GM20431 (cell line): ENCODE results near the gene WT1.
"Not testable (repeated sequence)": the region's sequence is repeated elsewhere in the genome, so short reads cannot be mapped to it uniquely, and the experiment has no call there.

Source experiments
- in situ Hi-C: fragments of 300-500 bp; cut with MseI, MboI; formaldehyde crosslinking; loops from one replicate; pipeline ENCODE4 v1.15.0; 2020; ENCODE audit warnings: low sequenced_read_pairs; ENCODE audit not compliant: unreplicated experiment

The WT1 gene

DNA sequence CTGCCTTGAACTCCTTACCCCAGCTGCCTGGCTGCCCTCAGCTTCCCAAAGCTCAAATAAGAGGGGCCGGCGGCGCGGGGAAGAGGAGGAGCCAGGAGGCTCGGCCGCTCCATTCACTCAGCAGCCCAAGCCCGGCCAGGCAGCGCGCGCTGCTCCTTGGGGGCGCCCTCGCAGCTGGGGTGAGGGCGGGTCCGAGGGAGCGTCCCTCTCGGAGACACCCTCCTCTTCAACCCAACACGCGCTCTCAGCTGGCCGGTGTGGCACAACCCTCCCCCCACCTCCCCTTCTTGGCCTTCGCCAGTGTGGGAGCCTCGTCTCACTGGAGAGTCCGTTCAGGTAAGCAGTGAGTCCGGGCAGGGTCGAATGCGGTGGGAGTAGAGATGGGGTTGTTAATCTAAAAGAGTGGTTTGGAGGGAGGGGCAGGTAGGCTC is at the start of gene WT1:
Gene WT1, minus strand, starts transcription at position 29 of the 431 bp plus-strand sequence.
- in situ Hi-C loops: no loop called here

DNA sequence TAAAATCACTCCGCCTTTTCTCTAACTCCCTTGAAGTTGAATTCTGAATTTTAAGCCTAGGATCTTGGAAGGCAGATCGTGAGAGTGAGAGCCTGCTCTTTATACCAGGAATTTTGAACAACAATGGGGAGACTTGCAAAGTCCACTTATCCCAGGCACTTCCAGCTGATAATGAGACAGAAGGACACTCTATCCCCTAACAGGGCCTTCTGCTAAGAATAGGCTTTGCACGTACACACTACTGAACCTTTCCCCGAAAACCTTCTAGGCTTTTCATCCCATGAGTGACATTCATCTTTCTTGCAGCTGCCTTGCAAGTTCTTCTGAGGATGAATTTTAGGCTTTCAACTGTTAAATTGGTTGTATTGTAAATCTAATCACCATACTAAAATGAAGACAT is 44.0 kb upstream of the WT1 start:
- in situ Hi-C loops: no loop called here

DNA sequence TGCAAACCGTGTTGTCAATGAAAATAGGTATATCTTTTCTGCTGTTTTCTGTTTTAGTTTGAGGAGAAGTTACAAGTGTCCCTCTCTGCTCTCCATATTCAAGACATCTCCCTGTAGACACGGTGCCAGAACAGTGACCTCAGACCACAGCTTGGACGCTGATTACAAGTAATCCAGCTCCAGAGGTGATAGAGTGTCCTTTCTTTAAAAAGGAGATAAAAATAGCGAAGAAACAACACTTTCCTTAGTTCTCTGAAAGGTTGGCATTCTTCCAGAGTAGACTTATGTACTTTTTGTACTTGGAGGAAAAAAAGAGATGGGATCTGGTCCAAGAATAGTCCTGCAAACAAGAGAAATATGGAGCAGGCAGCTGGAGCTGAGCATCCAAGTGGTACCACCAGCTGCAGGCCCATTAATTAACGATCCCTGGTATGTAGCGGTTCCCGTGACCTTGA is 43.0 kb upstream of the WT1 start:
- in situ Hi-C loops: no loop called here

DNA sequence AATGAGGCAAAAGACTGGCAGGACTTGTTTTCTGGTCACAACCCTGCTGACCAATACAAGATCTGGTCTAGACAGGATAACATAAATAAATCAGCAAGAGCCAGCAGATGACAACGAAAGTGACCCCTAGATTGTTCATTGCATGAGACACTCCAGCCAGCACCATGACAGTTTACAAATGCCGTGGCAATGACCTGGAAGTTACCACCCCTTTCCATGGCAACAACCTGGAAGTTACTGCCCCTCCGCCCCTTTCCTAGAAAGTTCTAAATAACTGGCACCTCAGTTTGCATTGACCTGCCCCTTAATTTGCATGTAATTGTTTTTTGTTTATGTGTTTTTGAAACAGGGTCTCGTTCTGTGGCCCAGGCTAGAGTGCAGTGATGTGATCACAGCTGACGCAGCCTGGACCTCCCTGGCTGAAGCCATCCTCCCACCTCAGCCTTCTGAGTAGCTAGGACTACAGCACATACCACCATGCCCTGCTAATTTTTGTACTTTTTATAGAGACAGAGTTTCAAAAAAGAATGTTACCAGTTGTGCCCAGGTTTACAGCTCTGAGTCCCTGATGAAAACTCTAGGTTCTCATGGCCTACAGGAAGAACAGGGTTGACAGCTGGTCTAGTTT is 38.1 kb upstream of the WT1 start:
- in situ Hi-C loops: no loop called here

DNA sequence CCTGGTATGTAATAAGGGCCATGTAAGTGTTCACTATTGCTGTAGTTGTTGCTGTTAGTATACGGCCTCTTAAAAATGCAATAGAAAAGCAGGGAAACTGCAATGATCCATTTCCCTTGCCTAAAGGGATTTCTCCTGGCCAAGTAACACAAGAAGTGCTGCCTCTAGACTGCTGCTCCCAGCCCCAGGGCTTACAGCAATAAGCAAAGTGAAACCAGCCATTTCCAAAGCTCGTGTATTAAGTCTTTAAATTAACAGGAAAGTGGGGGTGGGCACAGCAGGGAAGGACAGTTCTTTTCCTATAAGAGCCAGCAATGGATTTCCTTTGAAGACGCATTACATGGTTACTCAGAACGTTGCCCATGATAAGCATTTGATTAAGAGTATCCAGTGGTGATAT is 36.9 kb upstream of the WT1 start:
- in situ Hi-C loops: no loop called here

DNA sequence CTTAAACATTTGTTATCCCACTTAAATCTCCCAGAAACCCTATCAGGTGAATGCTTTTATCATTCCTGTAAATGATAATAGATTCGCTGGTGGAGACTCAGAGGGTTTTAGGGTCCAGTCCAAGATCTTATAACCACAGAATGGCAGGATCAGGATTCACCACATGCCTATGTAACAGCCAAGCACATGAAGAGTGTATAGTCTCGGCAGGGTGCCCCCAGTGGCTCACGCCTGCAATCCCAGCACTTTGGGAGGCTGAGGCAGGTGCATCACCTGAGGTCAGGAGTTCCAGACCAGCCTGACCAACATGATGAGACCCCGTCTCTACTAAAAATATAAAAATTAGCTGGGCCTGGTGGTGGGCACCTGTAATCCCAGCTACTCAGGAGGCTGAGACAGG is 36.2 kb upstream of the WT1 start:
- in situ Hi-C loops: not testable (repeated sequence)

DNA sequence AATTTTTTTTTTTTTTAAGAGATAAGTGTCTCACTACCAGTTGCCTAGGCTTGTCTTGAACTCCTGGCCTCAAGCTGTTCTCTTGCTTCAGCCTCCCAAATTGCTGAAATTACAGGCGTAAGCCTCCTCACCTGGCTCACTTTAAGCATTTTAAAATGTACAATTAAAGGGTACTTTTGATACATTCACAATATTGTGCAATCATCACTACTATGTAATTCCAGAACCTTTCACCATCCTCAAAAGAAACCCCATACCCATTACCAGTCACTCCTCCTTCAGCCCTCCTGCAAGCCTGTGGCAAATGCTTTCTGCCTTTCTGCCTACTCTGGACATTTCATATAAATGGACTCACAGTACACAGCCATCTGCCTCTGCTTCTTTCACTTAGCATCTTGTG is 34.5 kb upstream of the WT1 start:
- in situ Hi-C loops: no loop called here

DNA sequence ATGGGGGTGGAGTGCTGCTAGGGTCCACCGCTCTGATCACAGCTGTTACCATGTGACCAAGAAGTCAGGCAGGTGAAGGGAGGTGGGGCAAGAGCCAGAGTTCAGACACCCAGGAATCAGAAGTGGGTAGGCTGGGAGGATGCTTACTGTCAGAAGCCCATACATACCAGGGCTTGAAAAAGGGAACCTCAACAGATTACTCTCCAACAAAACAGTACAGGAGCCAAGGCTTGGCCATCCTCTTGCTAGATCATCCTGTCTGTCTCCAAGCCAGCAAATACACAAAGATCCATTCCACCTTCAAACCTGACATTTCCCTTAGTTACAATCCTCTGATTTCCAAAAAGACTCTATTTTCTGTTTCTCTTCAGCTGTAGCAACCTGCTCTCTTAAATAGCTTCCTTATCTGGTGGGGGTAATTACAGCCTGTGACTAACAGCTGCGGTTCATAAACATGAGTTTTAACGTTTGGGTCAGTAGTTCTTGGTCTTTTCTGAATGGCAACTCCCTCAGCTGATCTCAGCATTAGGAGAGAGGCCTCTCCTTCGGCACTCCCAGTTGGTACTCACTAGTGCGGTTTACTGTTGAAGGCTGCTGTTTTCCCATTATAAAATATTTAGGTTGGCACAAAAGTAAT is 31.1 kb upstream of the WT1 start:
- in situ Hi-C loops: no loop called here

DNA sequence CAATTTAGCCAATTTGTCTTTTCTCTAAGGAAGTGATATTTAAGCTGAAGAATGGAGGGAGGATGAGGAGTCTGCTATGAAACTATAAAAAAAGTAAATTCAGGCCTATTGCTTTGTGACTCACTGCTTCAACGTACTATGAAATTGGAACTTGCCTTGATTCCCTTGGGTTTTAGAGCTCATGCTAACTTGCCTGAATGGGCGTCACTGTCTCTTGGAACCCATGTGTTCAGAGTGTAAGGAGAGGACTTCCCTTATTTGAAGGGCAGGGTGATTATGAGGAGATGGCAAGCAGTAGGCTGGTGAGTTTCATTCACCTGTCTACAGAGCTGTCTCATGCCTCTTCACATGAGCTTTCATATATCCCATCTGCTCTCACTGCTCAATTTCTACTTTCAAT is 28.7 kb upstream of the WT1 start:
- in situ Hi-C loops: no loop called here

DNA sequence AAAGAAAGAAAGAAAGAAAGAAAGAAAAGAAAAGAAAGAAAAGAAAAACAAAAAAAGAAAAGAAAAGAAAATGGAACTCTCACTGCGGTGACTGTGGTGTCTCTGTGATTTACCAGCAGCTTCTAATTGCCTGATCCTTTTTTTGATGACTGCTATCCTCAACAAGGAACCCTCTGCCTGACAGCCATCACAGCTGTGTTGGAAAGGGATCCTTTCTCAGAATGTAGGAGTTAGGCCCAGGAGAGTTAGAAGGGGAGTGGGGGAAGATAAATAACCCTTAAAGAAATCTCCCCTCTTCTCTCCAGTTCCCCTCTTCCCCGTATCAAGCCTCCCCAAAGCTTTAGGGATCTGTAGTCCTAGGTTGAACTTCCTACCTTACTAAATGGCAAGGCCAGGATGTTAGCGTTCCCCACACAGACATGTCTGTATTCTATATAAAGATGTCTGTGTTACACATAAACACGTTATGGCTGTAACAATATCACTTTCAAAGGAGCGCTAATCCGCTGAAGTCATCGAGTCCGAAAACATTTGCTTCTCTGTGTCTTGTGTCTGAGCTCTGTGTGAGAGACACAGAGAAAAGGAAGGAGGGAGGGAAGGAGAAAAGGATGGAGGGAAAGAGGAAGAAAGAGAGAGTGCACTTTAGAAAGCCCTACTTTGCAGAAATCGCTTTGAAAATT is 26.8 kb upstream of the WT1 start:
- in situ Hi-C loops: no loop called here

DNA sequence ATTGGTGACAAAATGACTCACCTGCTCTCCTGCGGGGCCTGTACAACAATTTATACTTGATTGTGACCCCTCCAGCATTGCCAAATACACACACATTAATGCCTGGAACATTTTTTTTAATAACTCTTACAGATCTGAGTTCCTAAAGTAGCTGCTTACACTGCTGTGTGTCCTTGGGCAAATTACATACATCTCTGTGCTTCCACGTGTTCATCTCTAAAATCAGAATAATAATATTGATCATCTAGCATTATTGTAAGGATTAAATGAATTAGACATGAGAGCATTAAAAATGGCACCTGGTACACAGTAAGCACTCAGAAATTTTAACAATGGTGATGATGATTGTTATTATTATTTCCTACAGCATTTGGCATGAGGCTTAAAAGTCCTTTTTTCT is 21.5 kb upstream of the WT1 start:
- in situ Hi-C loops: no loop called here

DNA sequence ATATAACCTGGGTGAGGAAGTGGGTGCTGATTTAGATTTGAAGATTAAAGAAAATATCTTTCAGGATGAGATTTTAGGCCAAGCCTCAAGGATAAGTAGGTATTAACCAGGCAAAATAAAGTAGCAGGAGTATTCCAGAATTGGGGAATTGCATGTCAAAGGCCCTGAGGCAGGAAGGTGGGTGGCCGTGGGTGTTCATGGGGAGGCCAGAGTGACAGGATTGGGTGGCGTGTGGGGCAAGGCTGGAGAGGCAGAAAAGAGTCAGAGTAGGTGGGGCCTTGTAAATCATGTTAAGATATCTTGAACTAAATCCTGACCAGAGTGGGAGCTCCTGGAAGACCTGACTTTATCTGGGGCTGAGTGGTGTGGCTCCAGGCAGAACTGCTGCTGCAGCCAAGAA is 19.7 kb upstream of the WT1 start:
- in situ Hi-C loops: no loop called here

DNA sequence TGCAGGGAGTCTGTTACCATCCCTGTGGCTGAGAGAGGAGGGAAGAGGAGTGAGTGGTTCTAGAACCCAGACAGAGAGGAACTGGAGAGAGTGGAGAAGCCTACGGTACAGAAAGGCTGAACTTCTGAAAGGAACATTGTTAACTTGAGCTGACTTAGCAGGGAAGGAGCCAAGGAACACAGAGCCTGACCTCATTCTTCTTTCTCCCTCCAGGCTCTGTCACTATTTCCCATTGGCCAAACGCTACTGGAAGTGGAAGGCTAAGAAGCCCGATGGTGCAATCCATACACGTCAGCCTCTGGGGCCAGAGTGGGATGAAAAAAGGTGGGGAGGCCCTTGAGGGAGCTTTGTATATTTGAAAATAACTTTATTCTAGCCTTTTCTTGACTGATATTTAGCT is 16.5 kb upstream of the WT1 start:
- in situ Hi-C loops: no loop called here

DNA sequence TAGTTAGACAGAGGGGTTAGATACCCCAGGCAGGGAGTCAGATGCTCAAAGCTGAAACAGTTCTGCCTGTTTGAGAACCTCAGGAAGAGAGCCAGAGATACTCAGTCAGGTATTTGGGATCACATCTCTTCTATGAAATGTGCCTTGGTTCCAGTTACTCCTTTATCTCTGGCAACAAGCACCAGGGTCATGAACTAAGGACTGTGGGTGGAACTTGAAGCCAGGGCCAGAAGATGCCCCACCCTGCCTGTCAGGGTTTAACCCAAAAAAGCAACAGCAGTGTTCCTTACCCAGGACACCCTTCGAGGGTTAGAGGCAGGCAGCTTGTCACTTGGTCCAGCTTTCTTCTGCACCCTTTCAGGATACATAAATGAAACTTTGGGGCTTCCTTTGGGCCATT is 15.0 kb upstream of the WT1 start:
- in situ Hi-C loops: no loop called here

DNA sequence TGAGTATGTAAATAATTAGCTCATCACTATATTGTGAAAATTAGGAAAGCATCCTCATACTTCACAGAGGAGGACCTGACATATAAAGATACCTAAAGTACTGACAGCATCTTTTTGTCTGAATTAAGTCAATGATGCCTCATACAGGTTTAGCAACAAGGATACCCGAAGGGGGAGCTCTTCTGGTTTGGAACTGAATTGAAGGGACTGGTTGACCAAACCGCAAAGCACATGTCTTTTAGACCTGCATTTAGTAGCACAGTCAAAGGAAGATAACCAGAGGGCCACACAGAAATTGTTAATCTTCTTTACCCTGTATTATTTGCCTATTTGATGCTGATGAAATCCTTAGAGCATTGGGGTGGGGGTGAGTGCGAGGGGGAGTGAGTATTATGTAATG is 12.9 kb upstream of the WT1 start:
- in situ Hi-C loops: no loop called here

DNA sequence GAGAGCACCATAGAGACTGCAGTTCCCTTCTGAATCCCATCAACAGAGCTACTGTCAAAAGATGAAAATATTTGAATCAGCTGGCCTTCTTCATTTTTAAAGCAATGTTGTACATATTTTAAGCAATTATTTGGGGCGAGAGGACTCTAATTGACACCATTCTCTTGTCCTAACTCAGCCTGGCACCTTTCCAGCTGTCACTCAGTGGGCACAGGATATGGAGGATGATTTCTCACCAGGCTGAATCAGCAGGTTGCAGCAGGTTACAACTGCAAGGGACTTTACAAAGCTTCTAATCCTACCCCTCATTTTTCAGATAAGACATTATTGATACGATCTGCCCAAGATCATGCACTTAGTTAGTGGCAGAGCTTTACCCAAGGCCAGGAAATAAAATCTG is 11.9 kb upstream of the WT1 start:
- in situ Hi-C loops: no loop called here

DNA sequence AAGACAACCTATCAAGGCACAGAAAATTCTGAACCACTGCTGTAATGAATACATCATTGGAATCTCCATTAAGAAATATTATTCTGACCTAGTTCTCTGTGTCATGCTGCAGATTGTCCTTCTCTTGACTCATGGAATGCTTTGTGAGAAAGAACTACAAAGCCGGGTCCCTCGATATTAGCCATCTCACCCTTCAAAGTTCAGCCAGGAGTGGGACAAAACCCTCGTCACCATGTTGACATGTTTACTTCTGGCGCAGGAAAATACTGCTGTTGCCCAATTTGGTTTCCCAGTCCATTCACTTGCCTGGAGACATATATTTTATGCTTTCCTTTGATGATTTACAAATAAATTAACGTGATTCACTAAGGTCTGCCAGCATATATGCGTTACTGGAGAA is 10.9 kb upstream of the WT1 start:
- in situ Hi-C loops: no loop called here

DNA sequence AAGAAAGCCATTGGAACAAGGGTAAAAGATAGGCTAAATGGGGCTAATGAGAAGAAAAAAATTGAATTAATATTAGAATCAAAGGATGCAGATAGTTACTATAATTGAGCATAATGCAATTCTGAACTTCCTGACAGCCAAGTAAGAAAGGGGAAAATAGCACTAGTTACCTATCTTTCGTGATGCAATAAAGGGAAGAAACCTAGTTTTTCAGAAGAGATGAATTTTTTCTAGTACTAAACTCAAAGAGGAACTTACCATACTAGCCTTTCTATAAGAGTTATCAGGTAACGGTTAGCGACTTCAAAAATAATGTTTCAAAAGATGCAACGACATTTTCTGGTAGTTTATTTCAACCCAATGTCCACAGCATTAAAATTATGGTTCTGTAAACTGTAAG is 8.8 kb upstream of the WT1 start:
- in situ Hi-C loops: no loop called here

DNA sequence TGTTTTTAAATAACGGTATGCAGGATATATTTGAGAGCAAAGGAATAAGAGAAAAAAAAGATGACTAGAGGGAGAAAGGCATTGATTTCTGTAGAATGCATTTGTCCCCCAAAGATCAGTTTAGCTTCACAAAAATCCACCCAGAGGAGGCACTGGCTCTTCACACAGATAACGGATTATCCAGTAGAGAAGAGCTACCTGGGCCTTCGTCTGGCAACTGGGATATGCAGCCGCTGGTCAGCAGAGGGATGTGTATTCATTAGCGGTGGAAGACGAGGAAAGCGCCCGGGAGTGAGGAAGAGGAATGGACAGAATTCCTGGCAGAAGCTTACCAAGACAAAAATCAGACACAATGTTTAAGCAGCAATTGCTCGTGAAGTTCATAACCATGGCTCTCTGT is 5.6 kb upstream of the WT1 start:
- in situ Hi-C loops: no loop called here

DNA sequence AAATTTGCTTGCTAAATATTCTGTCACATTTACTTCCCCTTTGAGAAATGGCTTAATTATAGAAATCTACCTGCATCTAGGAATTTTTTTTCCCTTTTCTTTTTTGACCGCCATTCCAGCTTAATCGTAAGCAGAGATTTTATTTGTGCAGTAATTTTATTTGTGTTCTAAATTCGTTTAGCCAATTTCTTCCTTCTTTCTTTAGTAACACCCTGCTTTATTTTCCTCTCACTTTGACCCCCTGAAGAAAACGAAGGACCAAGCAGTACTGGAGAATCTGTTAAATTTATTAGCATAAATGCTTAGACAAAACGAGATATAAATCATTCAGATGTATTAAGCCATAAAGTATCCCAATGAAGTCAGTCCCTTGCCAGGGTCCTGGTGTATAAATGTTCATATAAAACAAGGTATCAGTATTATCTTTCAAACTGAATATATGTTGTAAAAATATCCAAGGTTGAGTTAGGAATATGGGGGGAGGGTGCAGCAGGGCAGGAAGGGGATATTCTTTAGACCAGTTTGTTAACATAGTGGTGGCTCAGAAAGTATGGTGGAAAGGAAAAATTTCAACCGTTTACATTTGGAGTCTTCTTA is 5.1 kb upstream of the WT1 start:
- in situ Hi-C loops: no loop called here

DNA sequence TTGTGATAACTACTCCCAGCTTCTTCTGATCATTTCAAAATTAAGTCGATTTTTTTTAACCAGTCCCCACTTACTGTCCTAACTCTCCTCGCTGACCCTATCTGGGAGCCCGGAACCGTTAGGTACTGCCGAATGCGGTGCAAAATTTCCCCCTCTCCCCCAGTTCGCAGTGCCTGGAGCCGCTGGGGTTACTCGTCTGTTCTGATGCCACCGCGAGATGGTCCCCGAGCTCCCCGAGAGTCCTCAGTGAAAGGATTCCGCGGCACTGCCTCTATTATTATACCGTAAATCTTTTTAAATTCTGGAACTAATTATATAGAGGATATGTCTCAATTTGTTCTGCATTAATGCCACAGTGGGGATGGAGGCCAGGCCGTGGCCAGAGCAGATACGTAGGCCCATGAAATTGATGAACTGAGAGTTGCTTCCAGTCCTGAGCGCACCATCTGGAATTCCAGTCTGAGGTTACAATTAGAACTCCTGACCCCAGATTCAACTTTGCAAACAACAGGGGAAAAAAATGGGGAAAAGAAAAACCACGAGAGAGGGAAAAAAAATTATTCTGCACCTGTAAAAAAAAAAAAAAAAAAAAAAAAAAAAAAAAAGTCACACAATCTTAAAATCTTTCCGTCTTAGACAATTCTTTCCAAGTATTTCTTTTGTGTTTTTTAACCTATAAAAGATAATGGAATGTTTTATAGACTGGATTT is 4.3 kb upstream of the WT1 start:
- in situ Hi-C loops: no loop called here
